ENCODE data around the gene PBOV1.
"Not testable (repeated sequence)": the region's sequence is repeated elsewhere in the genome, so short reads cannot be mapped to it uniquely, and the experiment has no call there.

PBOV1 gene

GRCh38 chr6:138235693-138236092 is 17.4 kb upstream of the PBOV1 start:
- DNase-seq: no peak

DNA sequence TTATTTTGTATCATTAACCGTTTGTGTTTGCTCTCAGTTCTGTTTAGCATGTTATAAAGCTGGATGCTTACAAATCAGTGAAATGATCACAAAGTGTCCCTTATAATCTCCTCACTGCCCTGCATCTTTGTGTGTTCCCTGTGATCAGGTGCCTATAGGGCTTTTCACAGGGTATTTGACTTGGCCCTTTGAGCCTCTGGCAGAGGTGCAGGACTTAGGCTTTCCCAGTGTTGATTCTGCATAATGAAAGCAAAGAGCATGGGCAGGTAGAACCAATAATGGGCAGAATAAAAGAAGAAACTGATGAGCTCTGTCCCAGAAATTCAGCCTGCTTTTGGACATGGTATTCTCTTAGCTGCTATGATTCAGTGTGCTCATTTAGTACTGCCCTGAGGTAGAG is 16.9 kb upstream of the PBOV1 start:
- no peak for DNase-seq

- DNase-seq: no peak
These were observed 16.1 kb upstream of the PBOV1 start for GRCh38 chr6:138234363-138234762.

DNA sequence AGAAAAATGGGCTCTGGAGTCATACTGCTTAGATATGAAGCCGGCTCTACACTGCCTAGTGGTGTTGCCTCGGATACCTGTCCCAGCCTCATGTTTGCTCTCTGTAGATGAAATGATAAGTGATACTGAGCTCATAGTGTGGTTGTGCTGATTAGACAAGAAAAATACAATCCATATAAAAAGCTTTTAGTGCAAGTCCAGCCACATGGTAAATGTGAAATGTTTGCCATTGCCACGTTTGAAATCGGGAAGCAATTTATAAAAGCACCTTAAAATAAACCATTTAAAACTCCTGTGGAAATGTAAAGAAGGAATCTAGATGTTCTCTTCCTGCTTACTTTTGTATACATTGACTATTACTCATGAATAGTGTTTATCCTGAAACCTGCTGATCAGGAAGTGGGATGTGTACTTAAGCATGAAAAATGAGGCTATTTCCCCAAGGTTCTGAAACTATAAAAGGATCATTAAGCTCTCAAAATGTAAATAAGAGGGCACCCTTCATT is 13.1 kb upstream of the PBOV1 start:
- no peak for DNase-seq

DNA sequence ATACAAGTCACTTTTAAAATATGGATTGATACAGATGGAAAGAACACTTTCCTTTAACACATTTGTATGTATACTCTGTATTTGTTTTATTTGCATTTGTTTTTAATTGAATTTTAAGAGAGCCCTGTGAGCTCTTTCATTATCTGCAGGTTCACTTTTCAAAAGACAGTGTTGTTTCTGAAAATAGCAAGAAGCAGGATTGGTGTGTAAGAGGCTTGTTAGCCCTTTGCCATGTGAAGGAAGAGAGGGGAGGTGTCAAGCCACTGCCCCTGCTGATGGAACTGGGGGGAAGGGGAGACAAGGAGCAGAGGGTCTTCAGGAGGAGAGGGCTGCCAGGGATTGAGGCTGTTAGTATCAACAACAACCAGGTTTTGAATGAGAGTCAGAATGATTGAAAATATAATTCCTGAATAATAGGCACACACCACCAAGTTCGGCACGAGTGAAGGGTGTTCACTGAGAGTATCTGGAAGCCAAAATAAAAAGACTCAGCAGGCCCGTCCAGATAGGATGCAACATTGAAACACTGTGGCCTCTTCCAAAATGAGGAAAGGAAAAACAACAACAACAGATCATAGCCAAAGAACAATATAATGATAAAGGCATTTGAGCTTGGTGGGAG is 12.6 kb upstream of the PBOV1 start:
- DNase-seq: no peak

DNA sequence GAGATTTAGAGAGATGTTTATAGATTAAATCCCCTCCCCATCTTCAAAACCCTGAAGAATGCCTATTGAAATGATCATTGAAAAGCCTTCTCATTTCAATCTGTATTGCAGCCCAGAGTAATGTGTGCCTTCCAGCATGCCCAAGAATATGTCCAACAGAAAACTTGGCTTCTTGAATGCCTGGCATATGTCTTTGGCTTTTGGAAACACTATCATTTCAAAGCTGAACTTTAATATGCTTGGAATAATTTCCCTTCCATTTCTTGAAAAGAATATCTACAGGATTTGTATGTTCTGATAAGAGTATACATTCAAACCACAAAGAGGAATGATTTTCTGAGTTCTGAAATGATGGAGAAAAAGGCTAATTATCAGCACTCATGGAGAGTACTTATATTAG is 11.9 kb upstream of the PBOV1 start:
- no peak for DNase-seq

- DNase-seq: no peak
These were observed 11.4 kb upstream of the PBOV1 start for GRCh38 chr6:138229663-138230179.

GRCh38 chr6:138229072-138229471 is 10.8 kb upstream of the PBOV1 start:
- no peak for DNase-seq

- DNase-seq: no peak
These were observed 9.1 kb upstream of the PBOV1 start for GRCh38 chr6:138227316-138227781.

DNA sequence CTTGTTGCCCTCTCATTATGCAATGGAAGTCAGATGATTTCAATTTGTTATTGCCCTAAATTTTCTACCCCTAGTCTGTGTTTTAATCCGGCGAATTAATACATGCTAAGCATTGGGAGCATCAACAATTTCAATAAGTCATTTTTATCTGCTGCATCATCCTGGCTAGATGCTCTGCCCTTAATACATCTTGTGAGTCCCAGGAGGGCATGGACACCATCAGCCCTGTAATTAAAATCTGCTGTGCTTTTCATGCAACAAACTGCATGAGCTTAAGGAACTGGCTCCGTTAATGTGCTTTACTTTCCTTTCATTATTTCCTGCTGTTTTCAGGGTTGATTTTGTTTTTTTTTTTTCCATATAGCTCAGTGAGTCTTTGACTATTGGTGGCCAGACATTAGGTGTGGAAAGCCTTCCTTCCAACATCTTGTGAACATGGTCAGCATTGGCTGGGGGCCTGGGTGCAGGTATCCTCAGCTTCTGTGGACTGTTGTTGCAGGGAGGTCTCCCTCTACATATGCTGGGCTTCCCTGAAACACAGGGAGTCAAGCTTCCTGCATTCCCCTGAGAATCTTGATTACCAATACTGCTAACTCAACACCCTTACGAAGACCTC is 8.5 kb upstream of the PBOV1 start:
- no peak for DNase-seq

DNA sequence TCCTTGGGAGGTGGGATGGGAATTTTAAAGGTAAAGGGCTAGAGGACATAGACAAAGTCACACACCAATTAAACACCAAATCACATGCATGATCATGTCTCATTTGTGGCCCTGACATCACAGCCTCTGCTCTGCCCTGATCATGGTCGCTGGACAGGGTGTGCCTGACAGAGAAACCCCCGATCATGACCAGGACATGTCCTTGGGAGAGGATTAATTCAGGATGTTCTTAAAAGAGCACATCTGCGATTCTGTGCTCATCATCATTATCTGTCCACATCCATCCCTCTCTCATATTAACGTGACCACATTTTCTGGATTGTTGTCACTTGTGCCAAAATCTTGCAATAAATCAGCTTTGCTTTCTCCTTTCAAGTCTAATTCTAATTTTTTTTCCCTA is 7.7 kb upstream of the PBOV1 start:
- no peak for DNase-seq

GRCh38 chr6:138222901-138223546 is 4.7 kb upstream of the PBOV1 start:
- no peak for DNase-seq

- DNase-seq: no peak
These were observed 1.6 kb upstream of the PBOV1 start for GRCh38 chr6:138219901-138220300.

DNA sequence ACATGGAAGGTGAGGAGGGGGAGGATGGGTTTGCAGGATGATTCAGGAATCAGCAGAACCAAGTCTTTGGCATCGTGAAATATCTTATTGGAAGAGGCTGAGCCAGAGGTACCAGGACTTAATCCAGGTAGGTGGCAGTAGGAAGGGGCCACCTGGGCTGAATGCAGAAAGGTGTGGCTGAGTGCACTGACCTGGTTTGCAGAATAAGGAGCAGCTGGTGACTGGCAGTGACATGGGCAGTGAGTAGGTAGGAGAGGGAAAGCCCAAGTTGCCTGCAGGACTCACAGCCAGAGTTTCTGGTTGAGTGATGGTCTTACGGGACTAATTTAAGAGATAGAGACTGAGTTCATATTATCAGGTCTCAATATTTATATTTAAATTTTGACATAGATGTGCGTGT is 1.1 kb upstream of the PBOV1 start:
- DNase-seq: no peak

DNA sequence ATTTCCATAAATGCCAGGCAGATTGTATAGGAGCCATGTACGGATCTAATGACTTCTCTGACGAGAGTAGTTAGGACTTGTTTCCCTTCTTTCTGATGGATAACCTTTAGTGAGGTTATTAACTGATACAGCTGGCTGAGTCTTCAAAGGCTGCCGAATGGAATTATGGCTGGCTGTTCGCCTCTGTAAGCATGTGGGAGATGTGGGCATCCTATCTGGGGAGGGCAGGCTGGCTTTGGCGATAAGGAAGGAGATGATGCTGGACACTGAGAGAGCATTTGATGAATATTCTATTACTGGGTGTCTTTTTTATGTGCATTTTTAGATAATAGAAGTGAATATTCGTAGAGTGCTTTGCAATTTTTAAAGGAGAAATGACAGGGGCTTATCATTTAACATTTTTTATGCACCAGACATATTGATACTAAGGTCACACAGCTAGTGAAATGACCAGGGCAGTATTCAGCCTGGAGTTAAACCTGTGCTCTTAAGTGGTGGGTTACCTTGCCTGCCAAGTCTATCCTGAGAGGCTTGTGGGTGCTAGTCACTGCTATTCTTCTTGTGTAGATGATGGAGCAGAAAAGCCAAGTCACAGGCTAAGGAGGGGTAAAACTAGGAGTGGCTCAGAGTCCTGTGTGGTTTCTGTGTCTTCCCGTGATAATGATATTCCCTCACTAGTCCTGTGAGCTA is 3.1 kb downstream of the PBOV1 start:
- no peak for DNase-seq

GRCh38 chr6:138212530-138212929 is 5.8 kb downstream of the PBOV1 start:
- not testable (repeated sequence) for DNase-seq

DNA sequence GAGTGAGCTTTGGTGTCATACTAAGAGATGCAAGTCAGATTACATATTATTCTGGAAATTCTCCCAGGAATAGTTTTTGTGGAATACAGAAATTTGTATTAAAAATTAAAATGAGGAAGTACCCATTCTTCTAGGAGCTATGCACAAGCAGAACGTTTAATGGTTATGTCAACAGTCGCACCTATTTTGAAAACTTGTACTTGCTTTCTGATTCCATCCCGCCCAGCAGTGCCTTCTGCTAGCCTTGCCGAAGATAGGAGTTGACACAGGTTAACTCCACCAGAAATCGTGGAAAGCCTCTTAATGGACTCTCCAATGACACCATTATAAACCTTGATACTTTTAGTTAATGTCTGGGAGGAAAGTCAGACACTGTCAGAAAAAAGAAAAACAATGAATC is 6.7 kb downstream of the PBOV1 start:
- no peak for DNase-seq

- no peak for DNase-seq
These were observed 7.2 kb downstream of the PBOV1 start for GRCh38 chr6:138211048-138211581.

GRCh38 chr6:138206862-138207261 is 11.4 kb downstream of the PBOV1 start:
- no peak for DNase-seq

DNA sequence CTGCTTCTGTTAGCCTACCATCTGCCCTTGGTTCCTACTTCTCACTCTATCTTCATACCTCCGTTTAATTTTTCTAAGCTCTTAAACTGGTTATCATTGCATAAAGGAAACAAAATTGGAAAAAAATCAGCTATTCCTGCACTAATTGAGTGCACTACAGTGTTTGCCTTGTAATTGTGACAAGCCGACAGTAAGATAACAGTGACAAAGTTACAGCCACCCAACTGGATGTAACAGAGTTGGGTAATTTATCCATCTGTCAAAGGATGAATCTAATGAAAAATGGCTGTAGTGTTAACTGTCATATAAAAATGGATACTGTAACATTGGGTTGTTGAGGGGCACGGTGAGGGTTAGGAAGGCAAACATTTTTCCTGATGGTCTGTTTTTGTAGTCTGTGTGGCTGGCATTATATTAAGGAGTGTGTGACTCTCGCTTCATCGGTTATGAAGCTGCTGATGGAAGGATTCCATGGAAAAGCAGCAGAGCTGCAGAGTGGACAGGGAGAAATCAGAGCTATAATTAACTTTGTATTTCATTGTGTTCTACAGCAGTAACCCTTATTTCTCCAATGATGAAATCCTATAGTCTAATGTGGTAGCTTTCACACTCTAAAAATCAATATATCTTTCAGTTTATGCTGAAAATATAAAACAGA is 12.7 kb downstream of the PBOV1 start:
- DNase-seq: no peak

DNA sequence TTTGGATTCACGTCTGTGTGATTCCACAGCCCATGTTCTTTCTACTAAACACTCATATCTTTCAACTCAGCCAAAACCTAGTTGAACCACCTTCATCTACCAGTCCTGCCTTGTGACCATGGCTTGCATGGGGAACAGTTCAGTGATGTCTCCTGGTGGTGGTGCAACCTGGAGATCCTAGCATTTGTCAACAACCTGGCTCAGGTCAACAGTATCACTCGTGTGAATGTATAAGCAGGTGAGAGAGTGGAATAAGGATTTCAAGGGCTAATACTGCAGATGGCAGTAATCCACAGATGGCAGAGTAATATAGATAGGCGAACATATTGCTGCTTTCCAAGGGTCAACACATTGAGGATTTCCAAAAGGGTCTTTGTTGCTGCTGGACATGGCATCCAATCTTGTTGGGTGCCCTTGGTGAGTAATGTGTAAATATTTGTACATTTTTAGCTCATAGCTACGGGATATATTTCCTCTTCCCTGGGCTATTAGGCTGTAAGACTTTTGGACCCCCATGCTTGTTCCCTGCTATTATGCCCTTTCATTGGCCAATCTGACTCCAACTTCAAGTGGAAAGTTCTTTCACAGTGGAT is 13.4 kb downstream of the PBOV1 start:
- no peak for DNase-seq

DNA sequence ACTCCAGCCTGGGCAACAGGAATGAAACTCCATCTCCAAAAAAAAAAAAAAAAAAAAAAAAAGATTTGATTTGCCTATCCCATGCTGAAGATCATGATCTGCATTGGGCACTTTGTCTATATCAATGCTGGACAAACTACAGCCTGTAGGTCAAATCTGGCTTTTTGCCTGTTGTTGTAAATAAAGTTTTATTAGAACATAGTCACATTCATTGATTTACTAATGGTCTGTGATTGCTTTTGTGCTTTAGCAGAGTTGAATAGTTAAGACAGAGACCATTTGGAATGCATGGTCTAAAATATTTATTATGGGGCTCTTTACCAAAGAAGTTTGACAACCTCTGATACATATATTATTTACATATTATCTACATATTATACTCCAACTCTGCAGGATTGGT is 14.0 kb downstream of the PBOV1 start:
- DNase-seq: no peak
